Mesodermal cell (in vitro differentiated cells): ENCODE data around the gene RPSA.
"Not testable (repeated sequence)": the region's sequence is repeated elsewhere in the genome, so short reads cannot be mapped to it uniquely, and the experiment has no call there.

Experiments
- H3K27ac ChIP-seq: 2 replicates; pipeline ENCODE4 v1.7.0; 2013; ENCODE audit warnings: mild to moderate bottlenecking, low read depth, low read length, moderate library complexity; ENCODE audit not compliant: severe bottlenecking
- H3K36me3 ChIP-seq: 2 replicates; pipeline ENCODE4 v1.7.1; 2013; ENCODE audit warnings: mild to moderate bottlenecking, low read length, moderate library complexity; ENCODE audit not compliant: control insufficient read depth, insufficient read depth
- H3K4me1 ChIP-seq: one replicate; pipeline ENCODE4 v1.7.1; 2013; ENCODE audit warnings: mild to moderate bottlenecking, low read length; ENCODE audit not compliant: insufficient read depth, control insufficient read depth, poor library complexity, severe bottlenecking
- H3K4me3 ChIP-seq: 2 replicates; pipeline ENCODE4 v1.7.0; 2013; ENCODE audit warnings: low read length, control low read depth, mild to moderate bottlenecking; ENCODE audit not compliant: insufficient read depth, poor library complexity, severe bottlenecking; ENCODE audit errors: extremely low read depth
- H3K9me3 ChIP-seq: 2 replicates; pipeline ENCODE4 v1.7.1; 2013; ENCODE audit warnings: mild to moderate bottlenecking, low read length, moderate library complexity; ENCODE audit not compliant: control insufficient read depth
- WGBS, 2 experiments: methylation state at CpG; one replicate each; pipeline ENCODE4 v1.1.5; 2013; ENCODE audit warnings: missing lambda C conversion rate in 2 of 2; ENCODE audit not compliant: insufficient coverage in 2 of 2; 5-methylcytosine and 5-hydroxymethylcytosine counted together

The RPSA gene

DNA sequence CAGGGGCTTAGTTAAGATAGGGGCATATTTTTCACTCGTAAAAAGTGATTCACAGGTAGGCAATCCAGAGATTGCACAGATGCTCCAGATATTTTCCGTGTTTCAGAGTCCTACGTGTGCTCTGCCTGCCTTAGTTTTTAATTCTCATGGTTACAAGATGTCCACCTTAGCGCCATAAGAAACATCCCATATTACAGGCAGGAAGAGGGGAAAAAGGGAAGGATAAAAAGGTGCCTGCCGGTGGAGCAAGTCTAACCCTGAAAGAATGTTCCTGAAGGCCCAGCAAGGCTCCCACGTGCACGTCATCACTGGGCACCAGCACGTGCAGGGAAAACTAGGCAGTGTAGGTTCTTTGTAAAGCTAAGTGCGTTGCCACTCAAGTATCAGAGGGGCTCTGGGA is 50.8 kb downstream of the RPSA start:
- H3K27ac ChIP-seq, result no peak overlapping the region
- no peak overlapping the region for H3K4me3 ChIP-seq
- H3K36me3 ChIP-seq, result no peaks in the 10 kb centered on the region
- WGBS, 2 experiments, result 87 to 95% methylated on average over 6 to 8 of the region's 9 CpGs
- H3K4me1 ChIP-seq, result peaks cover 5% of the 10 kb centered on the region
- H3K9me3 ChIP-seq, result no peaks in the 10 kb centered on the region

DNA sequence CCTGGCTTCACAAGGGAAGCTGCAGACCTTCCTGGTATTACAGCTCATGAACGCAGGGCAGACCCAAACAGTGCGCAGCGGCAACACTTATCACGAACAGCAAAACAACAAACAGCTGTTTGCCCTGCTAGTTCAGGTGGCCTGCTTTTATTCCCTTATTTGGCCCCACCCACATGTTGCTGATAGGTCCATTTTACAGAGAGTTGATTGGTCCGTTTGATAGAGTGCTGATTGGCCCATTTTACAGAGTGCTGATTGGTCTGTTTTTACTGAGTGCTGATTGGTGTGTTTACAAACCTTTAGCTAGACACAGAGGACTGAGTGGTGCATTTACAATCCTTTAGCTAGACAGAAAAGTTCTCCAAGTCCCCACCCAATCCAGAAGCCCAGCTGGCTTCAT is 52.1 kb downstream of the RPSA start:
- not testable (repeated sequence) for H3K4me3 ChIP-seq, H3K4me1 ChIP-seq, H3K27ac ChIP-seq, H3K36me3 ChIP-seq, H3K9me3 ChIP-seq
- 71 to 75% methylated on average over 4 of the region's 5 CpGs for WGBS, 2 experiments

DNA sequence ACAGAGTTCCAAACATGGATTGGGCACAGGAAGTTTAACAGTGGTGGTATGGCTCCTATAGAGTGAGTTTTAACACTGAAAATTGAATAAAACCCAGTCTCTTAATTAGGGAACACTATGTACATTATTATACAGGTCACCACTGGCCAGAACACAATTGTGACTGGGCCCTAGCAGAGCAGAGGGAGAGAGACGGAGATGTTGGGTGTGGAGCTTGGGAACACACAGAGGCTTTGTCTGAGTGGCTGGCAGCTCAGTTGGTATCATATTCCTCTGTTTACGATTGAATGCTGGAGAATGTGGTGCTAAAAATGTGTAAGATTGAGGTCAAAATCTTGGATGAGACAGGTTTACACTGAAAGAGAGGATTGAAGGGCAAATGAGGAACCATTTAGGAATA is 54.2 kb downstream of the RPSA start:
- WGBS, 2 experiments, result 88% methylated on average over 2 of the region's 2 CpGs; no CpG with 5 or more reads in 1 of the 2 experiments
- Histone ChIP-seq H3K9me3 (no peaks in the 10 kb centered on the region), H3K4me3 (no peak overlapping the region), H3K27ac (no peak overlapping the region), H3K36me3 (no peaks in the 10 kb centered on the region), H3K4me1 (no peaks in the 10 kb centered on the region)
